ENCODE data around the gene ARL11. TPM values are rescaled to one million over a fixed set of nuclear protein-coding genes. Genes with fewer than 3 reads are reported as not detected.

ARL11 gene
- total RNA-seq, 1 donor from 2014 or later, result not detected

DNA sequence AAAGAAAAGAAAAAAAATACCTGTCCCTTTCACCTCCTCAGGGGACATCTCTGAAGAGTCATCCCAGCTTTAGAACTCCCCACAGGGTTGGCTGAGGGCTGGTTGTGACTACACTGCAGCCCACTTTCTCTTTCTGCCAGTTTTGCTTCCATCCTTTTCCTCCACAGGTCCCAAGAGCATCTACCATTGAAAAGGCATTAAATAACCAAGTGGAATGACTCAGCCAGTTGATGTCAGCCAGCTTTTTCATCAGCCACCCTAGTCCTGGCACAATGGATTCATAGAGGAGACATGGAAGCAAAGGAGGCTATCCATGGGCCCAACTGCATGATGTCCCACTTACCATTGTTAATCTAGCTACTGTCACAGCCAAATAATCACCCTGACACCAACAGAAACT is 33.7 kb upstream of the ARL11 start:
- Histone ChIP-seq H3K27me3 (ENCODE audit: insufficient read depth, low read length) (no peaks in the 10 kb centered on the region), H3K9me3 (ENCODE audit: insufficient read depth, low read depth, low read length) (no peaks in the 10 kb centered on the region), H3K36me3 (ENCODE audit: insufficient read depth, low read length) (no peaks in the 10 kb centered on the region), H3K27ac (ENCODE audit: low read depth, low read length) (no peak overlapping the region), H3K9ac (ENCODE audit: low read length) (no peak overlapping the region), H2AFZ (ENCODE audit: low read depth, low read length) (no peak overlapping the region), H4K20me1 (ENCODE audit: insufficient read depth, low read length) (no peaks in the 10 kb centered on the region), H3K79me2 (ENCODE audit: insufficient read depth, low read length) (no peaks in the 10 kb centered on the region), H3K4me1 (ENCODE audit: insufficient read depth, low read length) (no peaks in the 10 kb centered on the region), H3K4me2 (ENCODE audit: low read length) (no peak overlapping the region), H3K4me3 (ENCODE audit: insufficient read depth, low read depth, low read length) (no peak overlapping the region)
- H3K4me3 Mint-ChIP-seq (ENCODE audit: unreplicated experiment), result no peak overlapping the region
- no peaks in the 10 kb centered on the region for H3K4me1 Mint-ChIP-seq (ENCODE audit: low read depth, unreplicated experiment)
- H3K9me3 Mint-ChIP-seq (ENCODE audit: unreplicated experiment), result peaks cover 9% of the 10 kb centered on the region
- H3K36me3 Mint-ChIP-seq (ENCODE audit: low read depth, unreplicated experiment), result peaks cover 3% of the 10 kb centered on the region
- DNase-seq (ENCODE audit: low read depth) (no peak), FAIRE-seq (no peak)
- TF ChIP-seq EZH2 (IDR thresholded peaks at IDR 0.05; ENCODE audit: insufficient read depth, low read length), result no peak
- TF ChIP-seq, protein P1, sequence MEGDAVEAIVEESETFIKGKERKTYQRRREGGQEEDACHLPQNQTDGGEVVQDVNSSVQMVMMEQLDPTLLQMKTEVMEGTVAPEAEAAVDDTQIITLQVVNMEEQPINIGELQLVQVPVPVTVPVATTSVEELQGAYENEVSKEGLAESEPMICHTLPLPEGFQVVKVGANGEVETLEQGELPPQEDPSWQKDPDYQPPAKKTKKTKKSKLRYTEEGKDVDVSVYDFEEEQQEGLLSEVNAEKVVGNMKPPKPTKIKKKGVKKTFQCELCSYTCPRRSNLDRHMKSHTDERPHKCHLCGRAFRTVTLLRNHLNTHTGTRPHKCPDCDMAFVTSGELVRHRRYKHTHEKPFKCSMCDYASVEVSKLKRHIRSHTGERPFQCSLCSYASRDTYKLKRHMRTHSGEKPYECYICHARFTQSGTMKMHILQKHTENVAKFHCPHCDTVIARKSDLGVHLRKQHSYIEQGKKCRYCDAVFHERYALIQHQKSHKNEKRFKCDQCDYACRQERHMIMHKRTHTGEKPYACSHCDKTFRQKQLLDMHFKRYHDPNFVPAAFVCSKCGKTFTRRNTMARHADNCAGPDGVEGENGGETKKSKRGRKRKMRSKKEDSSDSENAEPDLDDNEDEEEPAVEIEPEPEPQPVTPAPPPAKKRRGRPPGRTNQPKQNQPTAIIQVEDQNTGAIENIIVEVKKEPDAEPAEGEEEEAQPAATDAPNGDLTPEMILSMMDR (IDR thresholded peaks at IDR 0.05; ENCODE audit: insufficient read depth, low read depth, low read length), result no peak
- H3K27me3 Mint-ChIP-seq (ENCODE audit: low read depth, unreplicated experiment), result peaks cover 6% of the 10 kb centered on the region
- no peak overlapping the region for H3K27ac Mint-ChIP-seq (ENCODE audit: unreplicated experiment)

DNA sequence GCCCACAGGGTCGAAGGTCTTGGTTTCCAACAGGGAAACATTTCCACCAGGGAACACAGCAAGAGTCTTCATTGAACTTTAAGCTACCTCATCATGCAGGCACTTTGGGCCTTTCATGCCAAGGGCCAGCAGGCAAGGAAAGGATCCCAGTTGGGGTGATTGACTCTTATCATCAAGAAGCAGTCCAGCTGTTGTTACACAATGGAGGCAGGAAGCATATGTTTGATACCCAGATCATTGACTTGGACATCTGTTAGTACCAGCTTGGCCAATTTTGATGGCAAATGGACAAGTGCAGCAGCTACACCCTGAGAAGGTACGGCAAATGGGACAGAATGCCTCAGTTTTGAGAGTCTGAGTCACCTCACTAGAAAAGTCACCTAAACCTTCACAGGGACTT is 32.1 kb upstream of the ARL11 start:
- Histone ChIP-seq H3K4me2 (ENCODE audit: low read length) (no peak overlapping the region), H3K9me3 (ENCODE audit: insufficient read depth, low read depth, low read length) (no peaks in the 10 kb centered on the region), H3K27ac (ENCODE audit: low read depth, low read length) (no peak overlapping the region), H3K4me1 (ENCODE audit: insufficient read depth, low read length) (no peaks in the 10 kb centered on the region), H3K79me2 (ENCODE audit: insufficient read depth, low read length) (no peaks in the 10 kb centered on the region), H3K9ac (ENCODE audit: low read length) (no peak overlapping the region), H2AFZ (ENCODE audit: low read depth, low read length) (no peak overlapping the region), H3K4me3 (ENCODE audit: insufficient read depth, low read depth, low read length) (no peak overlapping the region), H4K20me1 (ENCODE audit: insufficient read depth, low read length) (no peaks in the 10 kb centered on the region), H3K27me3 (ENCODE audit: insufficient read depth, low read length) (no peaks in the 10 kb centered on the region), H3K36me3 (ENCODE audit: insufficient read depth, low read length) (no peaks in the 10 kb centered on the region)
- FAIRE-seq (no peak), DNase-seq (ENCODE audit: low read depth) (no peak)
- Mint-ChIP-seq H3K4me1 (ENCODE audit: low read depth, unreplicated experiment) (no peaks in the 10 kb centered on the region), H3K4me3 (ENCODE audit: unreplicated experiment) (no peak overlapping the region), H3K27me3 (ENCODE audit: low read depth, unreplicated experiment) (peaks cover 8% of the 10 kb centered on the region), H3K27ac (ENCODE audit: unreplicated experiment) (no peak overlapping the region), H3K36me3 (ENCODE audit: low read depth, unreplicated experiment) (peaks cover 3% of the 10 kb centered on the region), H3K9me3 (ENCODE audit: unreplicated experiment) (peaks cover 9% of the 10 kb centered on the region)
- TF ChIP-seq, protein P1 (IDR thresholded peaks at IDR 0.05; ENCODE audit: insufficient read depth, low read depth, low read length), result no peak

DNA sequence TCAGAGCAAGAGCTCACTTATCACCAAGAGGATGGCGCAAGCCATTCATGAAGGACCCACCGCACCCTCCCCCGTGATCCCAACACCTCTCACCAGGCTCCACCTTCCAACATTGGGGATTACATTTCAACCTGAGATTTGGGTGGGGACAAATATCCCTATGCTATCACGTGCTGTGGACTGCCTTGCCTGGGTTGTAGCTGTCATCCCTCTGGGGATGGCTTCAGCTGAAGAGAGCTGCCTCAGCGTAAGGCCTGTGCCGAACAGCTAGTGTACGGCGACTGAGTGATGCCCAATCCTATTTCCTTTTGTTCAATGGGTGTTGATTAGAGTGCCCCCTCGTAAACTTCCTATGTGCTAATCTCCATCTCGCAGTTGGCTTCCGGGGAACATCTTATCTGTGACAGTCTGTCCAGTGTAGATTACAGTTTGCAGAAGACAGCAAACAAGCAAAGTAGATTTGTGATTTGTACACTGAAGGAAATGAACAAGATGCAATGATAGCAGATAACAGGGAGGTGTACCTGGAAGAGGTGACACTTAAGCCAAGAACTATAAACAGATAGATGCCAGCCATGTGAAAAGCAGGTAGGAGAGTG is 31.2 kb upstream of the ARL11 start:
- H3K4me3 ChIP-seq (ENCODE audit: insufficient read depth, low read depth, low read length), result no peak overlapping the region
- H3K4me2 ChIP-seq (ENCODE audit: low read length), result no peak overlapping the region
- H3K27ac Mint-ChIP-seq (ENCODE audit: unreplicated experiment), result no peak overlapping the region
- TF ChIP-seq, protein P1 (IDR thresholded peaks at IDR 0.05; ENCODE audit: insufficient read depth, low read depth, low read length), result no peak
- TF ChIP-seq EZH2 (IDR thresholded peaks at IDR 0.05; ENCODE audit: insufficient read depth, low read length), result no peak
- H3K9ac ChIP-seq (ENCODE audit: low read length), result no peak overlapping the region
- no peak overlapping the region for H2AFZ ChIP-seq (ENCODE audit: low read depth, low read length)
- no peaks in the 10 kb centered on the region for H3K9me3 ChIP-seq (ENCODE audit: insufficient read depth, low read depth, low read length)
- H4K20me1 ChIP-seq (ENCODE audit: insufficient read depth, low read length), result no peaks in the 10 kb centered on the region
- no peak overlapping the region for H3K27ac ChIP-seq (ENCODE audit: low read depth, low read length)
- H3K36me3 Mint-ChIP-seq (ENCODE audit: low read depth, unreplicated experiment), result peaks cover 3% of the 10 kb centered on the region
- no peaks in the 10 kb centered on the region for H3K79me2 ChIP-seq (ENCODE audit: insufficient read depth, low read length)
- H3K4me3 Mint-ChIP-seq (ENCODE audit: unreplicated experiment), result no peak overlapping the region
- H3K27me3 ChIP-seq (ENCODE audit: insufficient read depth, low read length), result no peaks in the 10 kb centered on the region
- peaks cover 9% of the 10 kb centered on the region for H3K9me3 Mint-ChIP-seq (ENCODE audit: unreplicated experiment)
- FAIRE-seq (no peak), DNase-seq (ENCODE audit: low read depth) (no peak)
- H3K27me3 Mint-ChIP-seq (ENCODE audit: low read depth, unreplicated experiment), result peaks cover 8% of the 10 kb centered on the region
- no peaks in the 10 kb centered on the region for H3K4me1 Mint-ChIP-seq (ENCODE audit: low read depth, unreplicated experiment)
- no peaks in the 10 kb centered on the region for H3K36me3 ChIP-seq (ENCODE audit: insufficient read depth, low read length)
- no peaks in the 10 kb centered on the region for H3K4me1 ChIP-seq (ENCODE audit: insufficient read depth, low read length)

Measured in astrocyte (in vitro differentiated cells and primary cell).